Nephron progenitor cell (in vitro differentiated cells): ENCODE measurements around the gene INPPL1.

Experiments
- DNase-seq: peaks from one replicate; pipeline ENCODE4 v3.0.0; 2021
- H3K27ac Mint-ChIP-seq: 2 replicates; pipeline ENCODE4 v1.8.0; 2021; ENCODE audit warnings: mild to moderate bottlenecking, moderate library complexity, mixed read lengths
- H3K27me3 Mint-ChIP-seq: 2 replicates; pipeline ENCODE4 v1.8.0; 2021; ENCODE audit warnings: mild to moderate bottlenecking, low read depth, mixed read lengths; ENCODE audit not compliant: poor library complexity
- H3K36me3 Mint-ChIP-seq: 2 replicates; pipeline ENCODE4 v1.8.0; 2021; ENCODE audit warnings: low read depth, mixed read lengths
- H3K4me1 Mint-ChIP-seq: 2 replicates; pipeline ENCODE4 v1.8.0; 2021; ENCODE audit warnings: mixed read lengths
- H3K4me3 Mint-ChIP-seq: 2 replicates; pipeline ENCODE4 v1.8.0; 2021; ENCODE audit warnings: mild to moderate bottlenecking, moderate library complexity, mixed read lengths
- H3K9me3 Mint-ChIP-seq: 2 replicates; pipeline ENCODE4 v1.8.0; 2021; ENCODE audit warnings: mild to moderate bottlenecking, moderate library complexity, mixed read lengths
- TF ChIP-seq, protein P1 (sequence below): fragments of 200-600 bp; sonication (generic); IDR thresholded peaks from 2 replicates; pipeline ENCODE4 v1.5.0; 2021; ENCODE audit warnings: antibody characterized with exemption

Gene INPPL1

DNA sequence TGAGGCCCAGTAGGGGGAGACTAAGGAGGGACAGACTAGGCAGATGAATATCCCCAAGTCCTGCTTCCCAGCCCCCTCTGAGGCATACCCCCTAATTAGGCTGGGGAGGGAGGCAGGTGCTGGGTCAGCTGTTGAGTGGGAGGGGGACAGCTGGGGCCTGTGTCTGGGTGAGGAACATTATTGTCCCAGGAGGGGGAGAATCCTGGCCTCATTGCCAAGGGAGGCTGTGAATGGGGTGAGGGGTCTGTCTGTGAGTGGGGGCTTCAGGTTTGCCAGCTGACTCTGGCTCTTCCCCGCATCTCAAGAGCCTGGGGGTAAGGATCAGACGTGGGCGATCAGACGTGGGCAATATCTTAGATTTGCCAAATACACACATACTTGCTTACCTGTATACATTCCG is 2.1 kb downstream of the INPPL1 start:
- H3K27me3 Mint-ChIP-seq, result no peaks in the 10 kb centered on the region
- DNase-seq, result no peak
- H3K4me3 Mint-ChIP-seq, result peak overlapping the region; percentile 96
- peaks cover 49% of the 10 kb centered on the region for H3K4me1 Mint-ChIP-seq
- no peak overlapping the region for H3K27ac Mint-ChIP-seq
- TF ChIP-seq, protein P1, sequence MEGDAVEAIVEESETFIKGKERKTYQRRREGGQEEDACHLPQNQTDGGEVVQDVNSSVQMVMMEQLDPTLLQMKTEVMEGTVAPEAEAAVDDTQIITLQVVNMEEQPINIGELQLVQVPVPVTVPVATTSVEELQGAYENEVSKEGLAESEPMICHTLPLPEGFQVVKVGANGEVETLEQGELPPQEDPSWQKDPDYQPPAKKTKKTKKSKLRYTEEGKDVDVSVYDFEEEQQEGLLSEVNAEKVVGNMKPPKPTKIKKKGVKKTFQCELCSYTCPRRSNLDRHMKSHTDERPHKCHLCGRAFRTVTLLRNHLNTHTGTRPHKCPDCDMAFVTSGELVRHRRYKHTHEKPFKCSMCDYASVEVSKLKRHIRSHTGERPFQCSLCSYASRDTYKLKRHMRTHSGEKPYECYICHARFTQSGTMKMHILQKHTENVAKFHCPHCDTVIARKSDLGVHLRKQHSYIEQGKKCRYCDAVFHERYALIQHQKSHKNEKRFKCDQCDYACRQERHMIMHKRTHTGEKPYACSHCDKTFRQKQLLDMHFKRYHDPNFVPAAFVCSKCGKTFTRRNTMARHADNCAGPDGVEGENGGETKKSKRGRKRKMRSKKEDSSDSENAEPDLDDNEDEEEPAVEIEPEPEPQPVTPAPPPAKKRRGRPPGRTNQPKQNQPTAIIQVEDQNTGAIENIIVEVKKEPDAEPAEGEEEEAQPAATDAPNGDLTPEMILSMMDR, result no peak
- H3K9me3 Mint-ChIP-seq, result no peaks in the 10 kb centered on the region
- peaks cover 23% of the 10 kb centered on the region for H3K36me3 Mint-ChIP-seq

DNA sequence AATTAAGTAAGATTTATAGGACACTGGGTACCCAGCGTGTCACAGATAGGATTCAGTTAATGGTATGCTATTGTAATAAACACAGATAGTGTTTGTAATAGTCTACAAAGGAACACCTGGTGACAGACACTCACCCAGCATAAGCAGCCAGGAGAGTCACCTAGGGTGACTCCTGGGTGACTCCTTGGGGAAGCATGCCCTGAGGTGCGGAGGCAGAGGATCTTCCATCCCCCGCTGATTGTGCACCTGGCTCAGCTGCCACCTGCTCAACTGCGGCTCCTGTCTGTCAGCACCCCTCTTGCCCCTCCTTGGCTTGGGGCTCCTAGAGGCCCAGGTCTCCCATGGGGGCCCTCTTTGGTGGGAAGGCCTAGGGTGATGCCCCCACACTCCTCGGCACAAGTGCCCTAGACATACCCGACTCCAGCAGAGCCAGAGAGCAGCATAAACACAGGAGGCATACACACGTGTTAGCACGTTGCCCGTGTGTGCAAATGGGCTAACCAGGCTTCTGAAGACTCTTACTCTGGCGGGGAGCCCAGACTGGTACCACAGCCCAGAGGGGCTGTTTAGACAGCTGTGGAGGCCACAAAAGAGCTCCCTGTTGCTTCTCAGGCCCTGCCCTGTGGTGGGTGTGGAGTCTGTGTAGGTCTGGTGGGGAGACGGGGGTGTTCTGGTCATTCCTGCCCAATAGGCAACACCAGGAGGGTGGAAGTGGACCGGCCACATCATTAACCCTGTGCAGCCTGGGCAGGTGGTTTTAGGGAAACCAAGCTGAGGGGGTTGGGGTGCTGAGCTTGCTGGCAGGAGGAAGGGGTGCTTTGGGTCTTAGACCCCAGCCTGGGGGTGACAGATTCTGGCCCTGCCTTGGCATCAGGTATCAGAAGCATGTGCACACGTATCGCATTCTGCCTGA is 3.0 kb downstream of the INPPL1 start:
- Mint-ChIP-seq H3K9me3 (no peaks in the 10 kb centered on the region), H3K4me3 (peak overlapping the region; percentile 13), H3K4me1 (peaks cover 40% of the 10 kb centered on the region), H3K27ac (peak overlapping the region; percentile 29), H3K27me3 (no peaks in the 10 kb centered on the region), H3K36me3 (peaks cover 30% of the 10 kb centered on the region)
- no peak for DNase-seq
- TF ChIP-seq, protein P1, result no peak

DNA sequence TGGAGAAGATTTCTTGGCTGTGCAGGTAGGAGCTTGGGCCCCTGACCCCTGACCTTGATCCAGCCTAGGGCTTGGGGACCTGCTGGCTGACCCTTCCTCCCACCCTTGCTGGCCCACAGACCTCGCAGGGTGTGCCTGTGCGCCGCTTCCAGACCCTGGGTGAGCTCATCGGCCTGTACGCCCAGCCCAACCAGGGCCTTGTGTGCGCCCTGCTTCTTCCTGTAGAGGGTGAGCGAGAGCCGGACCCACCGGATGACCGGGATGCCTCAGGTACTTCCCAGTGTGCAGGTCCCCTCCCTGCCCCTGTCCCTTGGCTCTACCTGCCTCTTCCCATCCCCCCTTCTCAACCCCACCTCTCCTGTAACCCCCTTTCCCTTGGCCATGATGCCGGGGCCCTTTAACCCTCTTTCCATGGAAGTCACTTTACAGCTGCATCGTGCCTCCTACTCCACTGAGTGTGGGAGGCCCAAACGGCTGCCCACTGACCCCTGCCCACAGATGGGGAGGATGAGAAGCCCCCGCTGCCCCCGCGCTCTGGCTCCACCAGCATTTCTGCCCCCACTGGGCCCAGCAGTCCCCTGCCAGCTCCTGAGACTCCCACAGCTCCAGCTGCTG is 3.8 kb downstream of the INPPL1 start:
- TF ChIP-seq, protein P1, result no peak
- Mint-ChIP-seq H3K4me3 (no peak overlapping the region), H3K9me3 (no peaks in the 10 kb centered on the region), H3K36me3 (peaks cover 31% of the 10 kb centered on the region), H3K27me3 (no peaks in the 10 kb centered on the region), H3K27ac (no peak overlapping the region), H3K4me1 (peaks cover 35% of the 10 kb centered on the region)
- DNase-seq, result peak; percentile 25

DNA sequence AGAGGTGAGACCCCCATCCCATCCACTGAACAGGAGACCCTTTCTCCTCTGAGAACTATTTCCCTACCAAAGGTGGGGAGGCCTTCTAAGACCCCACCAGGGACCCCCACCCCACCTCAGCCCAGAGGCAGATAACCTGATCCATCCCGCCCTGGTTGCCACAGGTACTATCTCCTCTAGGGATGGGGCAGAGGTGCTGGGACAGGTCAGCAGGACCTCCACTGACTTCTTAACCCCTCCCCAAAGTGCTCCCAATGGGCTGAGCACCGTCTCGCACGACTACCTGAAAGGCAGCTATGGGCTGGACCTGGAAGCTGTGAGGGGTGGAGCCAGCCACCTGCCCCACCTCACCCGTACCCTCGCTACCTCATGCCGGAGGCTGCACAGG is 4.3 kb downstream of the INPPL1 start:
- Mint-ChIP-seq H3K27ac (no peak overlapping the region), H3K9me3 (no peaks in the 10 kb centered on the region), H3K27me3 (no peaks in the 10 kb centered on the region), H3K4me1 (peaks cover 39% of the 10 kb centered on the region), H3K4me3 (no peak overlapping the region), H3K36me3 (peaks cover 36% of the 10 kb centered on the region)
- DNase-seq, result no peak
- TF ChIP-seq, protein P1, result no peak

DNA sequence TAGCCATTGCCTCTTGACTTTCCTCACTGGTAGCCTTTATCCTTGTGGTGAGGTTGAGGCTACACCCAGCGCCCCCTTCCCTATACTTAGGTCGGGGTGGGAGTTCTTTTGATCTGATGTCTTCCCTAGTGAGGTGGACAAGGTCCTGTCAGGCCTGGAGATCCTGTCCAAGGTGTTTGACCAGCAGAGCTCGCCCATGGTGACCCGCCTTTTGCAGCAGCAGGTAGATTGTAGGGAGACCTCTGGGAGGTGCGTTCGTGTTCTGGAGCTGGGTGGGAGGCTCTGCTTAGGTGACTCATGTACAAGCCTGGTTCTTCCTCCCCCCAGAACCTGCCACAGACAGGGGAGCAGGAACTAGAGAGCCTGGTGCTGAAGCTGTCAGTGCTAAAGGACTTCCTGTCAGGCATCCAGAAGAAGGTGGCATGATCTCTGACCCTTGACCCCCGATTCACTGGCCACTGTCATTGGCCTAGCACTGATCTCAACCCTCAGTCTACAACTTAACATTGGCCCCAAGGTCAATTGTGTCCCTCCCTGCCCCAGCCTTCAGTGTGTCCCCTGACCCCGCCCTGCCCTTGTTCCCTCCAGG is 4.9 kb downstream of the INPPL1 start:
- H3K9me3 Mint-ChIP-seq, result no peaks in the 10 kb centered on the region
- TF ChIP-seq, protein P1, result no peak
- H3K4me1 Mint-ChIP-seq, result peaks cover 45% of the 10 kb centered on the region
- peaks cover 42% of the 10 kb centered on the region for H3K36me3 Mint-ChIP-seq
- no peak for DNase-seq
- H3K4me3 Mint-ChIP-seq, result no peak overlapping the region
- H3K27me3 Mint-ChIP-seq, result no peaks in the 10 kb centered on the region
- H3K27ac Mint-ChIP-seq, result no peak overlapping the region
